ENCODE data around the gene NPAS3. TPM values are rescaled to one million over a fixed set of nuclear protein-coding genes. Genes with fewer than 3 reads are reported as not detected.

The NPAS3 gene
- total RNA-seq, 4 donors from 2014 or later, result 1.9 to 10.6 (median 2.2) TPM

GRCh38 chr14:33560718-33561431, 622.2 kb downstream of the NPAS3 start:
- 59 to 83% methylated on average over 6 of the region's 7 CpGs for WGBS, 2 donors (ENCODE audit: low coverage in 1 of 2)
- TF ChIP-seq, protein P1, sequence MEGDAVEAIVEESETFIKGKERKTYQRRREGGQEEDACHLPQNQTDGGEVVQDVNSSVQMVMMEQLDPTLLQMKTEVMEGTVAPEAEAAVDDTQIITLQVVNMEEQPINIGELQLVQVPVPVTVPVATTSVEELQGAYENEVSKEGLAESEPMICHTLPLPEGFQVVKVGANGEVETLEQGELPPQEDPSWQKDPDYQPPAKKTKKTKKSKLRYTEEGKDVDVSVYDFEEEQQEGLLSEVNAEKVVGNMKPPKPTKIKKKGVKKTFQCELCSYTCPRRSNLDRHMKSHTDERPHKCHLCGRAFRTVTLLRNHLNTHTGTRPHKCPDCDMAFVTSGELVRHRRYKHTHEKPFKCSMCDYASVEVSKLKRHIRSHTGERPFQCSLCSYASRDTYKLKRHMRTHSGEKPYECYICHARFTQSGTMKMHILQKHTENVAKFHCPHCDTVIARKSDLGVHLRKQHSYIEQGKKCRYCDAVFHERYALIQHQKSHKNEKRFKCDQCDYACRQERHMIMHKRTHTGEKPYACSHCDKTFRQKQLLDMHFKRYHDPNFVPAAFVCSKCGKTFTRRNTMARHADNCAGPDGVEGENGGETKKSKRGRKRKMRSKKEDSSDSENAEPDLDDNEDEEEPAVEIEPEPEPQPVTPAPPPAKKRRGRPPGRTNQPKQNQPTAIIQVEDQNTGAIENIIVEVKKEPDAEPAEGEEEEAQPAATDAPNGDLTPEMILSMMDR (IDR thresholded peaks at IDR 0.05), result no peak
- no peak for TF ChIP-seq EP300 (IDR thresholded peaks at IDR 0.05)
- no peaks in the 10 kb centered on the region for H3K27me3 ChIP-seq
- no peaks in the 10 kb centered on the region for H3K36me3 ChIP-seq
- no peaks in the 10 kb centered on the region for H3K4me1 ChIP-seq
- ATAC-seq, result no peak
- no peak overlapping the region for H3K4me3 ChIP-seq
- H3K27ac ChIP-seq, result no peak overlapping the region
- no peaks in the 10 kb centered on the region for H3K9me3 ChIP-seq

DNA sequence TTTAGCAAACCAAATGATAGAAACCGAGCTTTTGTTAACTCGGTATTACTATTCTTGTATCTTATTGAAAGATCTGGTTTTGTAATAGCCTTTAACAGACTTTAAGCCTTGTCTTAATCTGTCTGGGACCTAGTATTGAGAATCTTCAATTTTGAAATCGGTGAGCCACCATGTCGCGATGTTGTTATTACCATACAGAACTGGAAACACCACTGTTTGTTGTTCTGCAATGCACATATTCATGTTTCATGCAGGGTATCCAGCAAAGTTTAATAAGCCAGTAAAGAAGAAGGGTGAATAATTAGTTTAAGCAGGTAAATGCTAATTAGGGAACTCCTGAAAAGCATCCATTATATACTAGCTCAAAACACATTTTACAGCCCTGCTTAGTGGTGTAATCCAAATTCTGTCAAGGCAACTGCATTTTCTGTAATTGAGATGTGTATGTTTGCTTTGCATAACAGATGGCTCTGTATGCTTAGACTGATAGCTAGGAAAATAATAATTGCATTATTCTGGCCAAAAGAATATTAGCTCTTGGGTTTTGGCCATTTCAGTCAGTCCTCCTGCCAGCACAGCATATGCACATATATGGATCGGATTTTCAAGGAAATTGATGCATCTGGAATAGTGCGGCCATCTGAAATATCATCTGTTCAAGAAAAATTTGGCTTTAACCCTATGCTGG, 623.0 kb downstream of the NPAS3 start:
- no peaks in the 10 kb centered on the region for H3K4me1 ChIP-seq
- no peak for ATAC-seq
- H3K27ac ChIP-seq, result no peak overlapping the region
- no peak for TF ChIP-seq POLR2A (IDR thresholded peaks at IDR 0.05)
- TF ChIP-seq, protein P1 (IDR thresholded peaks at IDR 0.05), result no peak
- no peak for TF ChIP-seq POLR2AphosphoS5 (IDR thresholded peaks at IDR 0.05)
- no peak for TF ChIP-seq EP300 (IDR thresholded peaks at IDR 0.05)
- H3K27me3 ChIP-seq, result no peaks in the 10 kb centered on the region
- 86 to 87% methylated on average over 7 of the region's 7 CpGs for WGBS, 2 donors (ENCODE audit: low coverage in 1 of 2)
- H3K36me3 ChIP-seq, result no peaks in the 10 kb centered on the region
- no peak overlapping the region for H3K4me3 ChIP-seq
- H3K9me3 ChIP-seq, result no peaks in the 10 kb centered on the region

DNA sequence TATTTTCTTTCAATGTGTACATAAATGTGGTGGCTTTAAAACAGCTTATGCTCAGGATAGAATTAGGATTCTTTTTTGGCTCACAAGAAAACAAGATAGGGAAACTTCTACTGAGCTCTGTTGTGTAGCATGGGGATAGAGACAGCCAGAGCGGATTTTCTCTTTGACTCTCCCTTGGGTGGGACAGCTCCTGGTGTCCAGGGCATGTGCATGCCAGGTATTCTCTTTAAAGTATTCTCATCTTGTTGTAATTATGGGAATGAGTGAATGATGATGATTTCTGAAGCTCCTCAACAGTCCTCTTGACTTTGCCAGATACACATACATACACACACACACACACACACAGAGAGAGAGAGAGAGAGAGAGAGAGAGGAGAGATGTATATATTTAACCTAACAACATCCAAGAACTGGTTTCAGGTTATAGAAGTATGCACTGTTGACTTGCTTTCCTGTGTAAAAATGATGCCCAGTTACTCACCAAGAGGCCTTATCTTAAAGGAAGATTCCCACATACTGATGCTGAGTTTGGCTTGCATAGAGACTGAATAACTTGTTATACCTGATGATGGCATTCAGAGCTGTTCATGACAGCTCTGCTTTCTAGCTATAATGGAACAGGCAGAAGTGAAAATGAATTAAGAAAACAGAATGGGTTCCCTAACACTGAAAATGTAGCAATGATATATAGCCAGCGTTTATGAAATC, 624.7 kb downstream of the NPAS3 start:
- Histone ChIP-seq H3K4me1 (no peaks in the 10 kb centered on the region), H3K9me3 (no peaks in the 10 kb centered on the region), H3K27me3 (no peaks in the 10 kb centered on the region), H3K36me3 (no peaks in the 10 kb centered on the region), H3K4me3 (no peak overlapping the region), H3K27ac (no peak overlapping the region)
- no peak for ATAC-seq
- 75 to 76% methylated on average over 2 of the region's 2 CpGs for WGBS, 2 donors (ENCODE audit: low coverage in 1 of 2)
- TF ChIP-seq, protein P1 (IDR thresholded peaks at IDR 0.05), result no peak
- TF ChIP-seq POLR2A (IDR thresholded peaks at IDR 0.05) (no peak), EP300 (IDR thresholded peaks at IDR 0.05) (no peak), POLR2AphosphoS5 (IDR thresholded peaks at IDR 0.05) (no peak)

DNA sequence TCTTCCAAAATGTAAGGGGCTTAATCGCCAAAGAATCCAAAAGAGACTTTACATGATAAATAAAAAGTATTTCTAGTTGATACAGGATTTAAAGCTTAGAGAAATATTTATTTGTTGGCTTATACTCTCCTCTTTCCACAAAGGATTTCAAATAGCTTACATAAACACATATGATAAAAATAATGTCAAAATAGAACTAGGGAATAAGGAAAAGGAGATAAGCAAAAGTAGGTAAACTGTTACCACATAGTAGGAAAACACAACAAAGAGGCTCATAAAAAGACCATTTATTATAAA, 625.2 kb downstream of the NPAS3 start:
- no peaks in the 10 kb centered on the region for H3K36me3 ChIP-seq
- no peak overlapping the region for H3K27ac ChIP-seq
- H3K9me3 ChIP-seq, result no peaks in the 10 kb centered on the region
- H3K4me1 ChIP-seq, result no peaks in the 10 kb centered on the region
- no peak for TF ChIP-seq POLR2AphosphoS5 (IDR thresholded peaks at IDR 0.05)
- TF ChIP-seq, protein P1 (IDR thresholded peaks at IDR 0.05), result no peak
- TF ChIP-seq POLR2A (IDR thresholded peaks at IDR 0.05), result no peak
- TF ChIP-seq EP300 (IDR thresholded peaks at IDR 0.05), result no peak
- WGBS, 2 donors (ENCODE audit: low coverage in 1 of 2), result 63 to 82% methylated on average over 1 of the region's 1 CpG
- no peak overlapping the region for H3K4me3 ChIP-seq
- H3K27me3 ChIP-seq, result no peaks in the 10 kb centered on the region
- no peak for ATAC-seq
